ENCODE measurements around the gene GPRIN1.
"Not testable (repeated sequence)": the region's sequence is repeated elsewhere in the genome, so short reads cannot be mapped to it uniquely, and the experiment has no call there.

Gene GPRIN1

DNA sequence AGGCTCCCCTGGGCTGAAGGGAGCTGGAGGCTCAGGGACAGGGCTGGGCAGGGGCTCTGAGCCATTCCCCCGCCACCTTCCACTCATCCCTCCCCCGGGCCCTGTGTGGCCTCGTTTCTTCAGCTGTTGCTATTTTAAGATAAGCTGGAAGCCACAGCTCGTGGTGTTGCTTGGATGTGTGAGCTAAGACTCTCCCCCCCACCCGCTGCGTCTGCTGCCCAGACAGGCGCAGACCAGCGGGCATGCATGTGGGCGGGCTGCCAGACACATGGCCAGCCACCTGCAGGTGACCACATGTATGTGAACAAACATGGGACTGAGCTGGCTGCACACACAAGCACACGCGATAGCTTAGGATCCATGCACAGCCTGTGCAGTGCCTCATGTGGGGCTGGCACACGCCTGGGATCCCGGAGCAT is 11.7 kb upstream of the GPRIN1 start:
- DNase-seq = no peak

DNA sequence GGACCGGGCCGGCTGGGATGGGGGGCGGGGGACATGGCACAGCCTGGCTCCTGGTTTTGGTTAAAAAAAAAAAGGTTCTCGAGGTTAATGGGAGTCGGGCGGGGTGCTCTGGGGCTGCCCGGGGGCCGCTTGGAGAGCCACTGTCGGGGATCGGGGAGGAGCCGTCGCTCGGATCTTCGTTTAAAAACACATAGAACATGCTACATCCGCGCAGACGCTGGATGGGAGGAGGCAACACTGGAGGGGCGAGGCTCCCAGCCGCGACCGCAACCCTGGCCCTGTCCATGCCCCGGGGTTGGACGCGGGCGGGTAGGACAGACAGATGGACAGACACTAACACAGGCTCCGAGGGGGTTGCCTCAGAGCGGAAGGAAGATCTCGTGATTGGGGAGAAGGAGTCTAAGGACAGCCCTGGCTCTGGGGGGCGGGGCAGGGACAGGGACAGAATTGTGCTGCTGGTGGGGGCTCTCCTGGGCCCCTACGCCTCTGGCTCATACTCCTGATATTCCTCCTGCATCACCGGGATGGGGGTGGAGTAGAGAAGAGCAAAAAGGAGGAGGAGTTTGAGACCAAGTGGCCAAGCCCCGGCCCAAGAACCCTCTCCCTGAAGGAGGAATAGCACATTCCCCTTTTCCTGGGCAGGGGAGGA is 10.5 kb upstream of the GPRIN1 start:
- no peak for DNase-seq

DNA sequence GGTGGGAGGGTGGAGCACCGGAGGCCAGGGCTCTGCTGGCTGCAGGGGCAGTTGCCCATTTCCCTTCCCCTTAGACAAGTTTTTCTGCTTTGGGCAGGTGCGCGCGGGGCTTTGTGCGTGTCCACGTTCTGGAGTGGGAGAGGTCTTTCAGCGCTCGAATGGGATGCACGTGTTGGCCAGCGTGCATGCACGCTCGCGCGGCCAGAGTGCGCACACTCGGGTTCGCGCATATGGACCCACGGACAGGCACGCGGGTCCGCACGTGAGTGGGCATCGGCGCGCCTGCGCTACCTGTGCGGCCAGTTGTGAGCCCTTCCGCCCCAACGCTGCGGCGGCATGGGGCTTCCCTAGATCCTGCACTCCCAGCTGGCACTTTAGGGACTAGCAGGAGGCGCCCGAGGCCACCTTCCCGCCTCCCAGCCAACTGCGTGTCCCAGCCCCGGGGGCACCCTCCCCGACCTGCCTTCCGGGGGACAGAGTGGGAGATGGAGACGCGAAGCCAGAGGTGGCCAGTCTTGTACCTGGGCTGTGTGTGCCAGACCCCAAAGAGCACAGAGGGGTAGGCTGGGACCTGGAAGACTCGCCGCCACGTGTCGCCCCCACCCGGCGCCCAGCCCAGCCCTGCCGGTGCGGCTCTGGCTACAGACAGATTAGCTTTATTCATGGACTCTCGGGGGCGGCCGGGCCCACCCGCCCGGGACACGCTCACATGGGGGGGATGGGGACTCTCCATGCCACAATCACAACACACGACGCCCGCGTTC is 9.8 kb upstream of the GPRIN1 start:
- no peak for DNase-seq

DNA sequence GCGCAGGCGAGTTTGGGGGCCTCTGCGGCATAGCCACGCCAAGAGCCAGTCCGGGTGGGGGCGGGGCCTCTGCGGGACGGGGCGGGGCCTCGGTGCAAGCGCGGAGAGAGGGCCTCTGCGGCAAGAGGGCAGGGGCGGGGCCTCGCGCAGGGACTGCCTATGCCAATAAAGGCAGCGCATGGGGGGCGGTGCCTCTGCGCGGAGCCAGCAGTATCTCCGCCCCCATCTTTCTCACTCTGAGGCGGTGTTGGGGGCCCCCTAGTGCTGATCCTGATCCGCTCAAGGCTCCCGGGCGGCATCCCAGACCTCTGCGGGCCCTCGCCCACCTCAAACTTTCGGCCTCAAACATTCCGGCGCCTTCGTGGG is 9.2 kb upstream of the GPRIN1 start:
- peak; percentile 50 for DNase-seq

DNA sequence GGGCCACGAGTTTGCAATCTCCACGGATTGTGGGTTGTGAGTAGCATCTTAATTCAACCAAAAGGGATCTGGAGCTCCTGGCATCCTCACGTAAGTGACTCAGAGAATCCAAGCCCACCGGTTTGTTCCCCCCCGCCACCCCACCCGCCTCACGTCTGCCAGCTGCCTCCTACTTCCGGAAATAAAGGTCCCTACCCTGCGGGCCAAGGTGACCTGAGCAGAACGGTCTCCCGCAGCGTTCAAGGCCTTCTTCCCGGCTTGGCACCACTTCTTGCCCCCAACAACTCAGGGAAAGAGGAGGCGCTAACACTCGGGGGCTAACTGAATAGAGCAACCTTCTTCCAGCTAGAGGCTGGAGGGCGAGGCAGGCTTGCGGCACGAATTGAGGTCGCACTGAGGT is 8.8 kb upstream of the GPRIN1 start:
- no peak for DNase-seq

DNA sequence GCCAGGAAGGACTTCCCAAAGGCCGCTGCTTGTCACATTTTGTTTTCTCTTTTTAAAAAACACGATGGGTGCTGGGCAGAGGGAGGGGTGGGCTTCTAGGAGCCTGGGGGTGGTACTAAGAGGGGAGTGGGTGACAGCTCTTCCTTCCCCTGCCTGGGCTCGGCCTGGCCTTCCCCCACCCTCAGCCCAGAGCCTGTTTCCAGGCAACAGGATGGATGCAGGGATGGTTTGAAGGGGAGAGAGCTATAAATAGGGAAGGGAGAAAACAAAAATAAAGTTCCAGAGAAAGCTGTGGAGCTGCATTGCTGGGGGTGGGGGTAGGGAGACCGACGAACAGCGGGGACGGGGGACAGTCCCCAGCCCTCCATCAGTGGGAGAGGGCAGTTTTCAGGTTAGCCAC is 6.6 kb upstream of the GPRIN1 start:
- no peak for DNase-seq

DNA sequence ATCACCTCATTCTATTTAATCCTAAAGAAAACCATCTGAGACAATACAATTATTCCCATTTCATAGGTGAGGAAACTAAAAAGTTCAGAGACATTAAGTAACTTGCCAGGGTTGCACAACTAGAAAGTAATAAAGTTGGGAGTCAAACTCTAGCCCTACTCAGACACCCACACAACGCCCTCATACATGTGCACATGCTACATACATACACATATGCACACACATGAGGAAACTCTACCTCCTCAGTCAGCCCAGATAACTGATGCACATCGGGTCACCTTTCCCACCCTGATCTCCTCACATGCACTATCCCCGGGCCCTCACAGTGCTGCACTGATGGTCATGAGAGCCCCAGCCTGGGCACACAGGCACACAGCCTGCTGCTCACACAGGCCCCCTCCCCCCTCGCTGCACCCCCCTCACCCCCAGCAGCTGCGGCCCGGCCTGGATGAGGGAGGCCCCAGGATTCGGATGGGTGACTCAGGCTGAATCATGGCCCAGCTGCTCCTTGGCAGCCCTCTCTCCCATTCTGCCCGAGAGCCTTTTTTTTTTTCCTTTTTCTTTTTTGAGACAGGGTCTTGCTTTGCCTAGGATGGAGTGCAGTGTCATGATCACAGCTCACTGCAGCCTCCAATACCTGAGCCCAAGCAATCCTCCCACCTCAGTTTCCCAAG is 5.0 kb upstream of the GPRIN1 start:
- no peak for DNase-seq

DNA sequence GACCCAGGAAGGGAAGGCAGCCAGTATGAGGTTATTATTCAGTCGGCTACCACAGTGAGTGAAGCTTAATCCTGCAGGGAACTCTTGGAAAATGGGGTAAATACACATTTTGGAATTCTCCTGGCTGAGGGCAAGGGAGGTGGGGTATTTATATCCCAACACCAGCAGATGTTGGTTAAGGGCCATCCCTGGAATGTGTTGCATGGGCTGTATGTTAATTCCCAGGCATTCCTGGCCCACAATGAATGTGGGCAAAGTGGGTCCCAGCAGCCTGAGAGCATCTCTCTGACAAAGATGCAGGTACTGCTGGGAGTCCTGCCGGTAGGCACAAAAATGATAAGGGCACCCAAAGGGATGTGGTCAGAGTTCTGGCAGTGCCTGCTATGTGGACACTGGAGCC is 2.9 kb upstream of the GPRIN1 start:
- DNase-seq = no peak

DNA sequence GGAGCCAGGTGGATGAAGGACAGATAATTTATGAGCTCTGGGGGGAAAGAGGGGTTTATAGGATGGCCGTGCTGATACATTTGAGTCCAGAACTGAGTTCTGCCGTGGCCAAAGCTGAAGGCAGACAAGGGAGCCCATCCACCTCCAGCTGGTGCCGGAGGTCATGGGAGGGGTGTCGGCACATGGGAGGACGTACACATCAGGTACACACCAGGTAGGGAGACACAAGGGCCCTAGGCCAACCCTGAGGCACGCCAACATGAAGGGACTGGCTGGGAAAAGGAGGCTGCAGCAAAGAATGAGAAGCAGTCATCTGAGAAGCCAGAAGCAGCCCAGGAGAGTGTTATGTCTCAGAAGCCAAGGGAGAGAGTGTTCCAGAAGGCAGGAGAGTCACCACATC is 2.1 kb upstream of the GPRIN1 start:
- no peak for DNase-seq

DNA sequence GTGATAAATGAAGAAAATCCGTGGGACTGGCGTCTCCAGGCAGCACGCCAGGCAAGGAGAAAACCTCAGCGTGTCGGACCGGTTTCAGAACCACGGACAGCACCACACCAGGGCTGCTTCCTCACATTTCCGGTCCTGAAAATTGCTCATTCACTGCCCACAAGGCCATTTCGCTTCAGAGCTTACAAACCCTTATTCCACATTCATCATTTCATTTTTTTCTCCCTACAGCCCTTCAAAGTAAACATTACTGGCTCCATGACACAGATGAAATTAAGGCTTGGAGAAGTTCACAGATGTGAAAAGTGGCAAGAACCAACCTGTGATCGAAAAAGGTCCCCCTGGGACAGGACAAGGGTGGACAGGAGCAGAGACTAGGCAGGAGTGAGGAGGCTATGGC is 1.5 kb upstream of the GPRIN1 start:
- peak; percentile 65 for DNase-seq

DNA sequence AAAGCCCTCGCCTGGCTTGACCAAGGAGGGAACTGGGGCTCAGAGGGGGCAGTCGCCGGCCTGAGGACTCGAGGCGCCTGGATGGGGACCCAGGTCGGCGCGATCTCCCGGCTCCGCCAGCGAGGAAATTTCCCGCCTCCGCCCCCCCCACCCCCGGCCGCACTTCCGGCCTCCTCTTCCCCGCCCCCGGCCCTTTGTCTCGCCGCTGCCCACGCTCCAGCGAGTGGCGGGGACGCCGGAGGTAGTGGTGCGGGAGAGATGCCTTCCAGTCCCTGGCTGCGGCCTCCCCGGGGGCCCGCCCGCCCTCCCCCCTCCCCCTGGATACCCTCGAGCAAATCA is 448 bp upstream of the GPRIN1 start:
- DNase-seq = no peak

DNA sequence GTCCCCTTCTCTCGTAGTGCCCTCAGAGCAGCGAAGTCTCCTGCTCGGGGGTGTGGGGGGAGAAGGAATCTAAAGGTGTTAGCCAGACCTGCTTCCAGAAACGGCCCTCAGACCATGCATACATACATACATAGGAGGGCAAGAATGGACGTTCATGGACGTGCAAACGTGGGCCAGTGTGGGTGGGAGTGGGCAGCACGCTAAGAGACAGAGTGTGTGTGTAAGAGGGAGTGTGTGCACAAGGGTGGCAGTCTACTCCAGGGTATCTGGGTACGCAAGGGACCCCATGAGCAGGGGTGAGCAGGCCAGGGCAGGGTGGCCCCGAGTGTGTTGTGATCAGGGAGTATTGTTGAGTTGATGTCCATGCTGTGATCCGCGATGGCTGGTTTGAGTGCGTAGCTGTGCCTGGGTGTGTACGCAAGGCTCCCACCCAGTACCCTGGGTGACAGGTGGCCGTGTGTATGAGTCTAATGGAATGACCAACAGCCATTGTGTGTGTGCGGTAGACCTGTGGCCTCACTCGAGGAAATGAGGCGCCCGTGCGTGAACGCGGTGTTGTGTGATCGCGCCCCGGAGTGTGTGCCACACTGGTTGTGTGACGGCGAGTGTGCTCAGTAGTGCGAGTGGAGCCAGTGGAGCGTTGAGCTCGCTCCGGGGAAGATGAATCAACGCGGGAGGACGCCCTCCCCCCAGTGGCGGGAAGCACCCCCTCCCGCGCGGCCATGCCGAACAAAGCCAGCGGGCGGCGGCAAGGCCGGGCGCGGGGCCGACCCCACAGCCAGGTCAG is 826 bp downstream of the GPRIN1 start:
- DNase-seq = no peak

DNA sequence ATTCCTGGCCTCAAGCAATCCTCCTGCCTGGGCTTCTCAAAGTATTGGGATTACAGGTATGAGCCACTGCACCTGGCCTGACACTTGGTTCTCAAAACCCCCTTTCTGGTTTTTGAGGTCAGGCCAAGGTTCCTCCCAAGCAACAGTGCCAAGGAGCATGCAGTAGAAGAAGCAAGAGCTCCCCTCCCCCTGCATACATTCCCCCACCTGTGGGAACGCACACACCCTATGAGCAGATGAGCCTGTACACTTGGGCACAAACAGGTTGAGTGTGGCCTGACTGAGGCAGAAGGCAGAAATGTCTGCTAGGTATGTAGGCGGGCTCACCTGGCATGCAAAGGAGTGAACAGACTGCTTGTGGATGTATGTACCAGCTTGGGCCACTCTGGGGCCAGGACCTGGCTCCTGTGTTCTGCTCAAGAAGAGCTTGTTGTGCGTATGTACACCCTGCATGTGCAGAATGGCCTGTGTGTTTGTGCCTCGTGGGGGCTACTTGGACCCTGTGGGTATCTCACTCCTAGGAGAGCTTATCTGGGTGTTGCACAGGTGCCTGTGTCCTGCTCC is 1.7 kb downstream of the GPRIN1 start:
- DNase-seq = no peak

DNA sequence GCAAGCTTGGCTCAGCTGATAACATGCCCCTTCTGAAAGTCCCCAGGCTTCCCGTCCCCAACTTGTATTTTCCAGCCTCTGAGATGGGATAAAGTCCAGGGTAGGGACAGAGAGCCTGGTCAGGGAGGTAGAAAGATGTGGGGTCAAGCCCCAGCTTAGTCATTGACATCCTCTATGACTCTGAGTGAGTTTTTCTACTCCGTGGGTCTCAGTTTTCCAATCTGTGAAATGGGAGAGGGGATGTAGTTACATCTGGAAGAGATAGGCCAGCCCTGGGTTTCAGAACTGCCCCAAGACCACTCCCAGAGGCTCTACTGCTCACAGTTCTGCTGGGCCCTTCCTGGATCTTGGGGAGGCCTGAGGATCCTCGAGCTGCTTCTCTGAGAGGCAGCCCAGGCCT is 3.1 kb downstream of the GPRIN1 start:
- DNase-seq = no peak

DNA sequence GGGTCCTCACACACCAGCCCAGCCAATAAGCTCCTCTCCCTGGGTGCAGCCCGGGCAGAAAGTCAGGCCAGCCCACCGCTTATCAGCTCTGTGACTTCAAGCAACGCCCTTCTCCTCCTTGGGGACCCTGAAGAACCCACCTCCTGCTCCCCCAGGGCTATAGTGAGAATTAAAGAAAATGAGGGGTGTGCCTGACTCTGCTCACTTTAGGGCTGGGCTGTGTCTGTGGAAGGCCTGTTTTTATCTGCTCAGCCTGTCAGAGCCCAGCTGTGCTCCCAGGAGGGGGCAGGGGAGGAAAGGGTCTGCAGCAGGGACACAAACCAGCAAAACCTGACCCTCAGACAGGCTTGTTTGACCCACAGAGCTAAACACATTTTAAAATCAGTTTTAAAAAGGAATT is 3.9 kb downstream of the GPRIN1 start:
- no peak for DNase-seq

DNA sequence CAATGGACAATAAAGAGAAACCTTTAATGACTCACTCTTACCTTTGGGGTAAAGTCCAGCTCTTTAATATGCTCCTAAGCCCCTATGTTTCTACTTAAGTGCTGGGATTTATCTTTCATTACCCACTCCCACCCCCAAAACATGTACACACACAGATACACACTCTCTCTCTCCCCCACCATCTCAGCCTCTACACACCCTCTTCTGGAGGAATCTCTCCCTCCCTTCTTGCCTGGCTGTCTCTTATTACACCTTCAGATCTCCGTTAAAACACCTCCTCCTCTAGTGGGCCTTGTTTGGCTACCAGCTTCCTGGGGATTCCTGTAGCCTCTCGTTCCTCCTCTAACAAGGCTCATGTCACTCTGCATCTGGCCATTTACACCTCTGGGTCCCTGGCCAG is 6.9 kb downstream of the GPRIN1 start:
- DNase-seq = no peak

DNA sequence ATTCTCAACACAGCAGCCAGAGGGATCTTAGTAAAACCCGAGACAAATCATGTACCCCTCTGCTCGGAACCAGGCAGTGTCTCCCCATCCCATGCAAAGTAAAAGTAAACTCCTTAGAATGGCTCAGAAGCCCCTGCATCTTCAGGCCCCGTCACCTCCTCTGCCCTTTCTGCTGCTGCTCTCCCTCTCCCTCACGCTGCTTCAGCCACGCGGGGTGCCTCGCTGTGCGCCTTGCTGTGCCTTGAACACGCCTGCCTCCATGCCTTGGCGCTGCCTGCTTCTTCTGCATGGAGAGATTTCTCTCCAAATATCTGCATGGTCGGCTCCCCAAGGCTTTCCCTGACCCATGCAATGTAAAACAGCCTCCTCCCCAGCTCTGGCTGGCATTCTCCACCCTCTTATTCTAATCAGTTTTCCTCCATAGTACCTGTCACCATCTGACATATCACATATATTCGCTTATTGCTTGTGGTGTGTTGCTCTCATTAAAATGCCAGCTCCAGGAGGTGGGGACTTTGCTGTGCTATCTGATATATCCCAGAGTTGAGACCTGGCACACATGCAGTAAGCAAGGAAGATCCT is 8.0 kb downstream of the GPRIN1 start:
- no peak for DNase-seq

DNA sequence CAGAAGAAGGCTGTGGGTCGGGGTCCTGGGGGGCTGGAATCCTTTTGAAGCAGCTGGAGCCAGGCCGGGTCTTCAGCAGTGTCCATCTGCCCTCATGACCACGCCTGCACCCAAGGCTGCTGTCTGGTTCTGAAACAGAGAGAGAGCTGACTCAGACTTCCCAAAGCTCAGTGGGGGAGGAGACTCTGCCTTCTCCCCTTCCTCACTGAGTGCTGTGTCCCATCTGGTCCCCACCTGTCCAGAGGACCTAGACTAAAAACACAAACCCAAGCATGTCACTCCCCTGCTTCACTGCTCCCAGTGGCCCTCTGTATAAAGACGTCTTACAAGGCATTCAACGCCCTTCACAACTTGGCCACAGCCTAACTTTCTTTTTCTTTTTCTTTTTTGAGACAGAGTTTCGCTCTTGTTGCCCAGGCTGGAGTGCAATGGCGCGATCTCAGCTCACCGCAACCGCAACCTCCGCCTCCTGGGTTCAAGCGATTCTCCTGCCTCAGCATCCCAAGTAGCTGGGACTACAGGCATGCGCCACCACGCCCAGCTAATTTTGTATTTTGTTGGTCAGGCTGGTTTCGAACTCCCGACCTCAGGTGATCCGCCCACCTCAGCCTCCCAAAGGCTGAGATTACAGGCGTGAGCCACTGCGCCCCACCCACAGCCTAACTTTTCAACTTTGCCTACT is 10.1 kb downstream of the GPRIN1 start:
- DNase-seq = not testable (repeated sequence)

DNA sequence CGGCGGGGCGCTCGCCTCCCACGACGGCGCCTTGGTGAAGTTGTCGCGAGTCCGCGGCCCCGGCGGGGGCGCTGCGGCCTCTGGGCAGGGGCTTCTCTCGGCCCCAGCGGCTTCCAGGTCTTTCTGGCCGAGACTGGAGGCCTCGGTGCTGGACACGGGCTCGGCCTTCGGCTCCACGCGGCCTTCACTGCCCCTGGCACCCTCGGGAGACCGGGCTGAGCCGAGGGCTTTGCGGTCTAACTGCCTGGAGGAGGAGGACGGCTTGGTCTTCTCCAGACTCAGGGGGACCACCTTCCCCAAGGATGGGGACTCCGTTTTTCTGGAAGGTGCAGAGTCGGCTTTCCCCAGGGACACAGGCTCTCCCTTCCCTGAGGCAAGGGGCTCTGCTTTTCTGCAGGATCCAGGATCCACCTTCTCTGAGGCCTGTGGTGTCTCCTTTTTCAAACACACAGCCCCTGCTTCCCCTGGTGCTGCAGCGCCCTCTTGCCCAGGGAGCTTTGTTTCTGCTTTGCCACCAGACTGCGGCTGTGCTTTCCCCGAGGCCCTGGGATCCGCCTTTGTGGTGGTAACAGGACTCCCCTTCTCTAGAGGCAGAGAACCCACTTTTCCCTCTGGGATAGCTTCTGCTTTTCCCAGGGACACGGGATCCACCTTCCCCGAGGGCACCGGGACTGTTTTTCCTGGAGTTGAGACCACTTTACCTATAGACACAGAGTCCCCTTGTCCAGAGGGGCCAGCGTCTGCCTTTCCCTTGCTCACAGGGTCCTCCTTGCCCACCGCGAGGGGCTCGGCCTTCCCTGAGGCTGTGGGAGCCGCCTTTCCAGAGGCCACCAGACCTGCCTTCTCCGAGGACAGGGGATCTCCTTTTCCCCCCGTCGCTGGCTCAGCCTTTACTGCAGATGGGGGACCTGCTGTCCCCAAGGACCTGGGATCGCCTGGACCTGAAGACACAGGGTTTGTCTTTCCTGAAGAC is 12.3 kb downstream of the GPRIN1 start:
- no peak for DNase-seq

DNA sequence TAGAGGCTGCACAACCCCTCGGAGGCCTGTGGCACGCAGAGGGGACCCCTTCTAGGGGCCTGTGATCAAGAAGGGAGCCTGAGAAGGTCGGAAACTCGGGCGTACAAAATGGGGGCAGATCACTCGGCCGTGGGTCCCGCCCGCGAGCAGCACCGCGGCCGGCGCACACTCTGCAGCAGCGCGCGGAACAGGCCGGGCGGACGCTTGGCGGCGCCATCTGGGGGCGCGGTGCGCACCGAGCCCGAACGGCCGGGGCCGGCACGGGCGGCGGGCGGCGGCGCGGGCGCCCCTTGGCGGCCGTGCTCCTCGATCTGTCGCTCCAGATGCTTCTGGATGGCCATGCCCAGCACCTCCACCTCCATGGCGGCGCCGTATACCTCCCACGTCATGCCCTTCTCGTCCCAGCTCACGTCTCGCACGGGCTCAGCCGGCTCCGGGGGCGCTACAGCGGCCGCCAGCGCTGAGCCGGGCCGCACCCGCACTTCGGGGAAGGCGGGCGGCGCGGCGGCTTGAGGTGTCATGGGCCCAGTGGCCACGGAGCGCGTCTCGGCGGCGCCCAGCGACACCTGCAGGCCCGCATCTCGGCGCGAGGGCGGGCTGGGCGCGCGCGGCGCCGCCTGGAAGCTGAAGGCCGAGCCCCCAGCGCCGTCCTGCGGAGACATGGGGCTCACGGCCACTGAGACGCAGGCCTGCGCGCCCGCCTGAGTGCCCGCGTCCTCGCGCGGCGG is 13.1 kb downstream of the GPRIN1 start:
- DNase-seq = no peak
